HG03108 (cell line): ENCODE results near the gene DENND2D.

ENCODE experiments used
- ATAC-seq: cut with Tn5 transposase; IDR thresholded peaks from one replicate; pipeline ENCODE4 v1.9.1; 2021; ENCODE audit warnings: moderate library complexity; ENCODE audit not compliant: unreplicated experiment

Gene DENND2D, protein sequence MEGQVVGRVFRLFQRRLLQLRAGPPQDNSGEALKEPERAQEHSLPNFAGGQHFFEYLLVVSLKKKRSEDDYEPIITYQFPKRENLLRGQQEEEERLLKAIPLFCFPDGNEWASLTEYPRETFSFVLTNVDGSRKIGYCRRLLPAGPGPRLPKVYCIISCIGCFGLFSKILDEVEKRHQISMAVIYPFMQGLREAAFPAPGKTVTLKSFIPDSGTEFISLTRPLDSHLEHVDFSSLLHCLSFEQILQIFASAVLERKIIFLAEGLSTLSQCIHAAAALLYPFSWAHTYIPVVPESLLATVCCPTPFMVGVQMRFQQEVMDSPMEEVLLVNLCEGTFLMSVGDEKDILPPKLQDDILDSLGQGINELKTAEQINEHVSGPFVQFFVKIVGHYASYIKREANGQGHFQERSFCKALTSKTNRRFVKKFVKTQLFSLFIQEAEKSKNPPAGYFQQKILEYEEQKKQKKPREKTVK

GRCh38 chr1:111199881-111200801, at the start of gene DENND2D:
Gene DENND2D (minus strand): TSS chr1:111200646. CDS start chr1:111200459, 187 bp downstream.
- no peak for ATAC-seq

GRCh38 chr1:111249960-111250359, 49.5 kb upstream of the DENND2D start:
- no peak for ATAC-seq

DNA sequence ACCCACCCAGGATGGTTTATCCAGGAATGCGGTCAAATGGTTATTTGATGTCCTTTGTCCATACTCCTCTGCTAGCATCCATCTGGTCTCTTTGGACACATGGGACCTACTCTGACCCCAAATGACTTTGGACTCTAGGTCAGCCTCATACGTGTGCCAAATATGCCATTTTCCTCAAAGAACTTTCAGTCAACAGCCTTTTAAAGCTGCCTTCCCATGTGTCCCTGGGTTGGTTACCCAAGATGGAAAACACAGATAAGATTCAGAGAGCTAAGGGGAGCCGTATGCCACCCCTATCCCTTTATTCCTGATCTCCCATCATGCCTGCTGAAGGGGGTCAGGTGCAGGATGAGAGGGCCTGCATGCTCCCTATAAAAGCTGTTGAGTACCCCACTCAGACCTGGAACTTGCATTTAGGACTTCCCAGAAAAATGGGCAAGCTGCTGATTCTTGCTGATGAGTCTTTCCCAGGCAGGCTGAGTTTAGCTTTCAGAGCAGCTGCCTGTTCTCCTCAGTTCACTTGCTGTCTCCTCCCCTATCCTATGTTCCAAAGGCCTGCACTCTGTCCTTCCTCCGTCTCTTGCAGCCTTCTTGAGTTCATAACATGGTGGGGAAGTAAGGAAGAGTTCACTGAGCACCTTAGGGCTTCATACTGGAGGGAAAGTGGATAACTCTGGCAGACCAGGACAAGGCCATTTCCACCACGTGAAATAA, 46.8 kb upstream of the DENND2D start:
- ATAC-seq = no peak

DNA sequence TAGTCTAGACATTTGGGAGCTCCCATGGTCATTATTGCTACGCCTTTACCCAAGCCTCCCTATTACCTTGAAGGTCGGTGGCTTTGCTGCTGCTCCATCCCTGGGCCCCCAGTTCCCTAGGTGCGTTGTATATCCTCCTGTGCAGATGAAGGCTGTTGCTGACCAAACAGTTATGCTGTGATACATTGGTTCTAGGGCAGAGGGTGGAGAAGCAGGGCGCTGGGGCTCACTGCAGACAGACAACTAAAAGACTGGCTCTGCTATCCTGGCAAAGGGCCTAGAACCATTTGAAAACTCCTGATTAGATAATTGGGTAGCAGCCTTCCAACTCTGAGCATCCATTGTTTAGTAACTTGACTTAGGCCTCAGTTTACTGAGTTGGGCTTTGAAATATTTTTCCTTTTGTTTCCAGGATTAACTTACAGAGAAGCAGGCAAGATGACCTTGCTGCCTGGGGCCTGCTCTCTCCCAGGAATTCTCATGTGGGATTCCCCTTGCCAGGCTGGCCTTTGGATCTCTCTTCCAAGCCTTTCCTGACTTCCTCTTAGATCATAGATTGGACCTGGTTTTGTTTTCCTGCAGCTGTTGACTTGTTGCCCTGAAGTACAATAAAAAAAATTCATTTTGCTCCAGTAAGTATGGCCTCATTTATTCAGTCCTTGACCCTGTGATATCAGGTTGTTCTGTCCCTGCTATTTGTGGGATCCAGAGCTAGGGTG, 42.5 kb upstream of the DENND2D start:
- no peak for ATAC-seq

- no peak for ATAC-seq
Observed at GRCh38 chr1:111241797-111242196, 41.4 kb upstream of the DENND2D start.

DNA sequence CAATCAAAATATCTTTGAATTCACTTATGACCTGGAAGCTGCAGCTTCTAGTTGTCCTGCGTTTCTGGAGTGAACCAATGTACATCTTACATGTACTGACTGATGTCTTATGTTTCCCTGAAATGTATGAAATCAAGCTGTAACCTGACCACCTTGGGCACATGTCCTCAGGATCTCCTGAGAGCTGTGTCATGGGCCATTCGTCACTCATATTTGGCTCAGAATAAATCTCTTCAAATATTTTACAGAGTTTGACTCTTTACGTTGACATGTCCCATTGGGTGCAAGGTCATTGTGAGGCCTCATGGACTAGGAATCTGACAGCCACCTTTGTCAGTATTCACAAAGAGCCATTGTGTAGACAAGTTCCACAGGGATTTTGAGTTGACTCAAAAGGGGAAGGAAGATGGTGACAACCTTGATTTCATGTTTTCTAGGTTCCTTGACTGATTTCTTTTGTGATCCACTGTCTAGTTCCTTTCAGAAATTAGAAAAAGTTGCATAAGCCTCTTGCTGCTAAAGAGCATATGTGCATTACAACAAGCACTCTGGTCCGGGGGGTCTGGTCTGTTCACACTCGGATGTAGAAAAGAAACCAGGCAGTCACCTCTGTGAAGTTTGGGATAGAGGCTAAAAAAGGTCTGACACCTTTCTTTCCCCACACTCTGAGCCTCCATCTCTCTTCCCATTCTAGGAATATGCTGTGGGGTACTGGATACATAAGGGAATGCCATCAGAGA, 37.8 kb upstream of the DENND2D start:
- ATAC-seq = no peak

GRCh38 chr1:111236806-111237205, 36.4 kb upstream of the DENND2D start:
- ATAC-seq = no peak

DNA sequence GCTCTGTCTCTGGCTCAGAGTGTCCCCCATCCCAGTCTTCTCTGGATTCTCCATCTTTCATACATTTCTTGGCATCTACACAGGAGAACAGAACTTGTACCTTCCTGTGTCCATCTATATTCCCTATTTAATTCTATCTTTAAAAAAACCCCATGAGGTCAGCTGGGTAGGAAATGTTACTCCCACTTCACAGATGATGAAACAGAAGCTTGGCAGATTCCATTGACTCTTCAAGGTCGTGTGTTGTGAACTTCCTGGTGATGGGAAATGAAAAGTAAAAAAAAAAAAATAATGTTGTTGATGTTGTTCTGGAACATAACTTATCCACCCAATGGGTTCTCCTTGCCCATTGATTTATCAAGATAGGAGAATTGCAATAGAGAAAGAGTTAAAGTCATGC, 35.9 kb upstream of the DENND2D start:
- ATAC-seq = no peak

DNA sequence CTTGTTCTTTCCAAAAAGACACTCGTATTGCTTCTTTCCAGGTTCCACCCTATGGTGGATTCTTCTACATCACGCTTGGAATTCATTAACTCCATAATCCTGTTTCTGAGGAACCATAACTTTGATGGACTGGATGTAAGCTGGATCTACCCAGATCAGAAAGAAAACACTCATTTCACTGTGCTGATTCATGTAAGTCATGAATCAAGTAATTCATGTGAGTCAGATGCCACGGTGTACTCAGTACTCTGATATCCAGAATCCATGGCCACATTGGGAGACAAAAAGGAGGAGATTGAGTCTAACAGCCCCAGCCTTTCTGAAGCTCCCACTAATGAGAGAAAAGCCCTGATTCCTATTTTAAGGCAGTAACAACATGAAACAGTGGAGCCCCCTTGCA, 34.4 kb upstream of the DENND2D start:
- no peak for ATAC-seq

GRCh38 chr1:111234258-111234657, 33.8 kb upstream of the DENND2D start:
- no peak for ATAC-seq

- ATAC-seq = no peak
Observed at GRCh38 chr1:111232134-111232533, 31.7 kb upstream of the DENND2D start.

GRCh38 chr1:111228748-111229126, 28.3 kb upstream of the DENND2D start:
- ATAC-seq = no peak

DNA sequence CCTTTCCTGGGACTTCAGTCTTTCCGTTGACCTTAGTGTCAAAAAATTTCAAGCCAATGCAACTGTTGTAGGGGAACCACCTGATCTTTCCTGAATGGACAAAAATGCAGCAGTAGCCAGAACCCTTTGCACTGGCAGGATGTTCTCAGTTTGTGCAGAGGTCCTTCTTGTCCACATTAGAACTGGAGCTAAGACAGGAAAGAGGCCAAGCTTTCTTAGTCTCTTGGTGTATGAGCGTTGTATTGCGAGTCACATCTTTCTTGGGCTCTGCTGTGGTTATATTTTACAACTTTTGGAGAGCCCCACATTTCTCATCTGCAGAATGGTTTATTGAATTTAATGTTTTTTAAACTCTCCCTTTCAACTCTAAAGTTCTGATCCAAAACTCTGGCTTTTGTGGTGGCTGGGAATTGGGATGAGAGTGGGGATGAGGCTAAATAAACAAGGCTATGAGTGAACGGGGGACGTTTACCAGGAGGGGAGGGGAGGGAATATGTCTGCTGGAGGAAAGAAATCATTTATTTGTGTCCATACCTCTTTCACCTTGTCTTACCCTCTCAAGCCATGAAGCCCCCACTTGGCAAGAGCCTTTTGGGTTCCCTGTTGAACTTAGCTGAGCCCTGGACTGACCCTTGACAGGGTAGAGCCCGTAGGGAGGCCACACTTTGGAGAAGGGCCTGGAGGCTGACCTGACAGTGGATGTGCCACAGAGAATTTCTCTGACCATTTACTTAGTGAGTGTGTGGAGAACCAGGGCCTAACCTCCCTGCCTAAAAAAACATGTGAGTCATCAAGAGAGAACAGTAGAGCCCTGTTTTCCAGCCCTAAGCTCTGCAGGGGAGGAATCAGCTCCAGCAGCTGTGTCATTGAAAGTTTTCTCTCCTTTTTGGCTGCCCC, 27.7 kb upstream of the DENND2D start:
- no peak for ATAC-seq

GRCh38 chr1:111227434-111227833, 27.0 kb upstream of the DENND2D start, which contains the start of gene CHI3L2:
Gene CHI3L2 (plus strand): TSS chr1:111227713. CDS start chr1:111227730, 17 bp downstream.
- ATAC-seq = no peak

DNA sequence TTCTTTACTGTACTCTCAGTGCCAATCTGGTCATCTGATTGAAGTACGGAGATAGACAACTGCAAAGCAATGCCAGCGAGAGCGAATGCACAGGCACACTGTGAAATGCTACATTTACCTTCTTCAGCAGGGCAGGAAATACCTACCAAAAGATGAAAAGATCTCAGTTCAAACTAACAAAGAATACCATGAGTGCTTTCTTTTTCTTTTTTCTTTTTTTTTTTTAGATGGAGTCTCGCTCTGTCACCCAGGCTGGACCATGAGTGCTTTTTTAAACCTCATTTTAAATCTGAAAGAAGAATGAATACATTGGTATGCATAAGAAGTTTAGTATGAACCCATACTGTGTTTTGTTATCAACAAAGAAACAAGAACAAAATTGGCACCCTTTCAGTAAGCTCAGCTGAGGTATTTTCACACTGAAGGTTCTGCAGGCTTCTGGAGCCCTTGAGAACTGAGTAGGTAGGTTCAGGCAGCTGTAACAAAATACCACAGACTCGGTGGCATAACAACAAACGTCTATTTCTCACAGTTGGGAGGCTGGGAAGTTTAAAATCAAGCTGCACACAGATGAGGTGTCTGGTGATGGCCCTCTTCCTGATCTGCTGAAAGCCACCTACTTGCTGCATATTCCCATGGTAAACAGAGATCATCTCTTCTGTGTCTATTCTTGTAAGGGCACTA, 25.4 kb upstream of the DENND2D start:
- no peak for ATAC-seq

DNA sequence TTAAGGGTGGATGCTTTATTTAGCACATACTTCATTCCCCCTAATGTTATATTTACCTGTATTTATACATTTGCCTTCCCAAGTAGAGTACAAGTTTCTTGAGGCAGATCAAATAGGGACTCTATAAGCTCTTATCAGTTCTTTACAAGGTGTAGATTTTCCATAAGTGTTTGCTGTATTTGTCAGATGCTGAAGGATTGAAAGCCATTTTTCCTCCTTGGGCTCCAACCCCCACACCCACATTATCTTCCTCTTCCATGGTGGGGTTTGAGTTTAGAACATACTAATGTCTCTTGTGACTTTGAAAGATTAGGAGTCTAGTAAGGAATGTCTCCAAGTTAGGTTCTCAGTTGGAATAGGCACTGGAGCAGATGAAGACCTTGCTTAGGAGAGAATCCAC, 24.6 kb upstream of the DENND2D start:
- ATAC-seq = no peak

- ATAC-seq = no peak
Observed at GRCh38 chr1:111223126-111223685, 22.8 kb upstream of the DENND2D start.
